Right cardiac atrium (tissue), 5 donors: ENCODE measurements around the gene CGB8. TPM values are rescaled to one million over a fixed set of nuclear protein-coding genes. Genes with fewer than 3 reads are reported as not detected.
"Not testable (repeated sequence)": the region's sequence is repeated elsewhere in the genome, so short reads cannot be mapped to it uniquely, and the experiment has no call there.

Experiments used
- ATAC-seq, 2 donors: fragments of 200-7000 bp; cut with Tn5 transposase; one replicate each; pipeline versions ENCODE4 v1.8.0 to v1.9.1; 2020; ENCODE audit warnings: moderate library complexity in 2 of 2, mild to moderate bottlenecking in 1 of 2
- DNase-seq, 3 donors: peaks; one replicate each; pipeline ENCODE4 v3.0.0-alpha.2; 2020
- H3K27ac ChIP-seq: one replicate; pipeline ENCODE4 v1.5.1; 2013; ENCODE audit warnings: mild to moderate bottlenecking, low read length, control low read depth, moderate library complexity
- H3K27me3 ChIP-seq: one replicate; pipeline ENCODE4 v1.6.1; 2013; ENCODE audit not compliant: control insufficient read depth, insufficient read depth
- H3K4me1 ChIP-seq: one replicate; pipeline ENCODE4 v1.6.1; 2013; ENCODE audit warnings: low read length; ENCODE audit not compliant: control insufficient read depth, insufficient read depth
- H3K4me3 ChIP-seq: one replicate; pipeline ENCODE4 v1.5.1; 2013; ENCODE audit warnings: low read length, control low read depth
- H3K9me3 ChIP-seq: one replicate; pipeline ENCODE4 v1.6.1; 2013; ENCODE audit warnings: low read length; ENCODE audit not compliant: control insufficient read depth
- WGBS: extraction: QIAGEN DNeasy Blood & Tissue Kit; methylation state at CpG from one replicate; pipeline ENCODE4 v1.1.7; 2013; 5-methylcytosine and 5-hydroxymethylcytosine counted together
- intact Hi-C, 4 donors: fragments of 100-400 bp; cut with DNase I; formaldehyde crosslinking; loops; one replicate each; pipeline versions ENCODE4 v1.11.0 to v1.14.0; 2022 to 2023
- polyA plus RNA-seq: library from polyadenylated mRNA; stranded (reverse); fragments of 200-250 nt; gene quantifications from one replicate; pipeline ENCODE4 v1.2.3, GENCODE V29; 2013
- total RNA-seq, 4 donors: library from RNA; stranded (reverse); fragmentation: NEBNext Ultra II Directional; extraction: Animal tissue kit (Norgen Biotek cat#: 25700); gene quantifications; one replicate each; pipeline ENCODE4 v1.2.1, GENCODE V29; 2021
- donor health status: healthy with polysubstance abuse.
- donor health status: DM: no; HTN: yes; CAD: no.
- donor health status: DM: no; HTN: no; CAD: no.
- donor health status: DM: no; HTN: yes; CAD: no; lungs with severe emphysema.
- donor health status: DM: yes; HTN: yes; CAD: no.

Gene CGB8
- total and polyA plus RNA-seq, 5 donors = not detected

- DNase-seq = peak in 1 of 3 donors; percentile 18
- ATAC-seq, H3K27ac ChIP-seq, H3K27me3 ChIP-seq, H3K9me3 ChIP-seq, H3K4me1 ChIP-seq, intact Hi-C loops, H3K4me3 ChIP-seq: not testable (repeated sequence)
- 66% methylated on average over 23 of the region's 23 CpGs for WGBS
These were observed 23.3 kb downstream of the CGB8 start for GRCh38 chr19:49025599-49025998.

GRCh38 chr19:49025088-49025487, 23.8 kb downstream of the CGB8 start:
- intact Hi-C loops, H3K27ac ChIP-seq, H3K4me1 ChIP-seq, H3K9me3 ChIP-seq, DNase-seq, H3K4me3 ChIP-seq, H3K27me3 ChIP-seq, ATAC-seq: not testable (repeated sequence)
- WGBS = 78% methylated on average over 4 of the region's 6 CpGs

DNA sequence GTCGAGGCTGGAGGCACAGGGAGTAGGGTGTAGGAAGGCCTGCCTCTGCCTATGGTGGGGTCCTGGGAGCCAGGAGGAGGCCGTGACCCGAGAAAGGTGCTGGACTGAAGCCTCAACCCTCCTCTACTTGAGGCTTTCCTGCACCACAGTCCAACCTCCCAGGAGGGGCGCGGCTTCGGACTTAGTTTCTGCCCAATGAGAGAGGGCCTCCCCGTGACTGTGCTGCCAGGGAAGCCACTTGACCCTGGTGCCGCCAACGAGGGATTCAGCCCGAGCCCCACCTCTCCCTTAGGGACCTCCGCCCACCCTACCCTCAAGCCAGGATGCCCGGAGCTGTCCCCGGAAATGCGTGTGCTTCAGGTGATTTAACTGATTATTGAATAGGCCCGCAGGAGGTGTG, 24.7 kb downstream of the CGB8 start, which contains the start of gene CGB3:
CGB3 (minus strand) TSS at position 101 of the 400 bp plus-strand sequence. CDS start 362 bp downstream, outside the sequence.
- not testable (repeated sequence) for H3K27ac ChIP-seq

DNA sequence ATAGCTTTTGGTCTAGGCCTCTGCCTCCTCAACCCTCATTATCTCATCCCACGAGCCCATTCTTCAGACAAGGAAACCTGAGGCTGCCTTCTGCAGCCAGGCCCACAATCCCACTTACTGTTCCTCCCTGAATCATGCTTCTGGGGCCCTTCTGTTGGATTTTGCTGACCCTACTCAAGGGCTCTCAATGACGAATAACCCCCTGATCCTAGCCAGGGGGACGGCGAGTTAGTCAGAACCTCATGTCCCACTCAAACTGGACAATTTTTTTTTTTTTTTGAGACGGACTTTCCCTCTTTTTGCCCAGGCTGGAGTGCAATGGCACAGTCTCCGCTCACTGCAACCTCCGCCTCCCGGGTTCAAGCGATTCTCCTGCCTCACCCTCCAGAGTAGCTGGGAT, 26.8 kb downstream of the CGB8 start:
- no peak overlapping the region for H3K27ac ChIP-seq
- ATAC-seq = no peak
- no peak overlapping the region for H3K4me3 ChIP-seq
- intact Hi-C loops = no loop called here
- DNase-seq = peak in 1 of 3 donors; percentile 7
- no peaks in the 10 kb centered on the region for H3K27me3 ChIP-seq
- H3K9me3 ChIP-seq = no peaks in the 10 kb centered on the region
- WGBS = 92% methylated on average over 9 of the region's 9 CpGs
- no peaks in the 10 kb centered on the region for H3K4me1 ChIP-seq

More for the DNA sequence above, 24.7 kb downstream of the CGB8 start, which contains the start of gene CGB3:
- H3K27me3 ChIP-seq, H3K4me1 ChIP-seq, H3K9me3 ChIP-seq, H3K4me3 ChIP-seq, ATAC-seq, intact Hi-C loops: not testable (repeated sequence)
- peak in 1 of 3 donors; percentile 7 for DNase-seq
- WGBS = 73% methylated on average over 13 of the region's 15 CpGs

GRCh38 chr19:49020931-49021895, 27.7 kb downstream of the CGB8 start:
- no peaks in the 10 kb centered on the region for H3K4me1 ChIP-seq
- H3K27me3 ChIP-seq = no peaks in the 10 kb centered on the region
- H3K27ac ChIP-seq = no peak overlapping the region
- peak in 1 of 3 donors; percentile 22 for DNase-seq
- no peak overlapping the region for H3K4me3 ChIP-seq
- WGBS = 41% methylated on average over 16 of the region's 16 CpGs
- no peaks in the 10 kb centered on the region for H3K9me3 ChIP-seq
- intact Hi-C loops = no loop called here
- no peak for ATAC-seq

GRCh38 chr19:49020342-49020741, 28.6 kb downstream of the CGB8 start:
- intact Hi-C loops = no loop called here
- peak in 1 of 3 donors; percentile 37 for DNase-seq

DNA sequence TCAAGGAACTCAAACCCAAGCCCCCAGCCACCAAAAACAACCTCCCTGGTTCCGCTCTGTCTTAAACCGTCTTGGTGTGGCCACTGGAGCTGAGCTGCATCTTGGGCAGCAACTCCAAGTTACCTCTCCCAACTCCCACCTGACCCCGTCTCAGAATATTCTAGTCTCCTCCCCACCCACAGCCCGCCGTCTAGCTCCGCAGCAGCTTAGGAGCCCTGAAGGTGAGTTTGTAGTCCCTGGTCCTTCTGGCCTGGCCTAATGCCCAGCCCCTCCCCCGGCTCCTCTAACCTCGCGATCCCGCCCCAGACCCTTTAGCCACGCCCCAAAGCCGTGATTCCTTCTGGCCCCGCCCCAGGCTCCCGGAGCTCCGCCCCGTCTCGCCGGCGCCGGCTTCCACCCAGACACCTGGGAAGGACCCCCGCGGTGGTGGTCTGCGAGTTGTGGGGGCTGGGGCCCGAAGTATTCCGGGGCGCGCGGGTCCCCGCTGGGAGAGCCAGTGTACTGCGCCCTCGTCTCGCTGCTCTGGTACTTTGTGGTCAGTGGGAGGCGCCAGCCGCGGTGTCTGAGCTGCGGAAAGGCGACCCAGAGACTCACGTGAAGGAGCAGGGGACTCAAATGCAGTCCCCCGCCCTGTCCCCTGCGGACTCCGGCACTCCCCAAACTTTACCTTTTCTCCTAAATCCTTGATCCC, 29.5 kb downstream of the CGB8 start:
- DNase-seq = peak; percentile 60 to 89 (median 88)
- WGBS = 15% methylated on average over 41 of the region's 41 CpGs
- H3K27ac ChIP-seq = no peak overlapping the region
- no peaks in the 10 kb centered on the region for H3K27me3 ChIP-seq
- intact Hi-C loops = no loop called here
- H3K4me1 ChIP-seq = no peaks in the 10 kb centered on the region
- H3K9me3 ChIP-seq = no peaks in the 10 kb centered on the region
- peak; percentile 71 to 75 for ATAC-seq
- H3K4me3 ChIP-seq = peak overlapping the region; percentile 35

More at GRCh38 chr19:49020342-49020741, 28.6 kb downstream of the CGB8 start:
- Histone ChIP-seq H3K27ac (no peak overlapping the region), H3K9me3 (no peaks in the 10 kb centered on the region), H3K4me3 (no peak overlapping the region), H3K27me3 (no peaks in the 10 kb centered on the region), H3K4me1 (no peaks in the 10 kb centered on the region)
- no peak for ATAC-seq
- WGBS = 70% methylated on average over 11 of the region's 11 CpGs

DNA sequence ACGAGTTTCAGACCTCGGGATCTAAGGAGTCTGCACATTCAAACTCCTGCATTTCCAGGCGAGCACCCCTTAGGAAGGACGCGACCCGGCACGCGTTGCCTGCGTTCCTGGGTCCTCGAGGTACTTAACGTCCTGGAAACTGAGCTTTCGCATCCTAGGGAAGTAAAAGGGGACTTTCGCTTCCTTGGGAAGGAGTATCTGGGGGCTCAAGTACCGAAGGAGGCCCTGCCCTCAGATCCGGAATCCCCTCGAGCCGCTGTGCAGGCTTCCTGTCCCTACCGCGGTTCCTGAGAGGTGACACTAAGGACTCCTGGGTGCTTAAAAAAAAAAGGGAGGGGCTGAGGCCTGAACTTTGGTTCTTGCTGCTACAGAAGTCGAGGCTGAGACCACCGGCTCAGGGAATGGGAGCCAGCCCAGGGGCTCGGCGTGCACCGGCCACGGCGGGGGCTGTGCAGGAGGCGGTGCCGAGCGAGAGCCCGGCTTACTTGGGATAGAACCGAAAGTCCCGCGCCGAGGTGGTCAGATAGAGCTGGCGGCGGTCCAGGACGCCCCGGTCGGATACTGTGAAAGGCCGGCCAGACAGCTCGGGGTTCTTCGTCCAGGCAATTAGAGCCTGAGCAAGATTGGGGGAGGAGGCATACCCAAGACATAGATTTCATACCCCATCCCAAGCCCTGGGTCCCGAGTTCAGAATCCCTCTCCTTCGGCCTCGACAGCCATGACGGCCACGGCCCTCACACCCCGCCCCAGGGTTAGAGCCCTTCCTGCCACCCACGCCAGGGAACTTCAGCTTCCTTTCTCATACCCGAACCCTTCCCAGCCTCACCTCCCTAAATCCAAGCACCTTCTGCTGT, 30.3 kb downstream of the CGB8 start:
- H3K27ac ChIP-seq, H3K4me1 ChIP-seq, H3K27me3 ChIP-seq, H3K9me3 ChIP-seq, intact Hi-C loops: not testable (repeated sequence)
- peak overlapping the region; percentile 53 for H3K4me3 ChIP-seq
- 4% methylated on average over 50 of the region's 50 CpGs for WGBS
- ATAC-seq (peak; percentile 6 to 32), DNase-seq (peak in 2 of 3 donors; percentile 71 to 79)

DNA sequence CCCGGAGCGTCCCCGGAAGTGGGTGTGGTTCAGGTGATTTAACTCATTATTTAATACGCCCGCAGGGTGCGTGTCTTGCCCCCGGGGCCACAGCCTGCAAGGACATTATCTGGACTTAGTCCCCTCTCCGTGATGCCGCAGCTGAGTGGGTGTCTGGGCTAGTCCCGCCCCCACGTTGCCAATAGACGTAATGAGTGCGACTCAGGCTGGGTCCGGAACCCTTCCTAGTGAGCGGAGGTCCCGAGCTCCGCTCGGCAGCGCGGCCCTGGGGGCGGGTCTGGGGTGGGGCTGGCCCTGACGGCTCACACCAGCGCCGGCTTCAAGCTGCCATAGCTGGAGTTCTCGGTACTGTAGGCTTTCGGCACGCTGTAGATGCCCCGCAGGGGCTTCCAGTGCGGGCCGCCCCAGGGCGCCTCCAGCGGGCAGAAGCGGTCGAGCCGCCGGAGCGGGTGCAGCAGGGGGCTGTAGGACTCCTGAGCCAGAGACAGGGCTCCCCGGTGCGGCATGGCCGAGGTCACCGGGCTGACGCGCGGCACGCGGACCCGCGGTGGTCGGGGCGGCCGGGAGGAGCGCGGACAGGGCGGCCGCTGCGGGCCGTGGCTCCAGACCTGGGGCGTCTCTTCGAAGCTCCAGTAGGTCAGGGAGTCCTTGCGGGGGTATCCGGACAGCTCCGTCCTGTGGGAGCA, 31.1 kb downstream of the CGB8 start:
- ATAC-seq = peak; percentile 66 to 72
- Histone ChIP-seq H3K27me3 (no peaks in the 10 kb centered on the region), H3K9me3 (no peaks in the 10 kb centered on the region), H3K27ac (no peak overlapping the region), H3K4me1 (no peaks in the 10 kb centered on the region), H3K4me3 (peak overlapping the region; percentile 53)
- WGBS = 1% methylated on average over 62 of the region's 62 CpGs
- intact Hi-C loops = no loop called here
- peak; percentile 62 to 80 (median 79) for DNase-seq

GRCh38 chr19:49017041-49017665, 31.8 kb downstream of the CGB8 start, which contains the start of gene LHB:
Gene LHB, minus strand, starts transcription at chr19:49017091. Its CDS starts 10 bp downstream, at chr19:49017081.
- H3K27ac ChIP-seq = no peak within 1 kb of the TSS
- DNase-seq = no peak
- intact Hi-C loops = no loop called here
- WGBS = 71% methylated on average over 17 of the region's 17 CpGs
- H3K27me3 ChIP-seq = no peaks in the 10 kb centered on the region
- no peaks in the 10 kb centered on the region for H3K9me3 ChIP-seq
- H3K4me3 ChIP-seq = peak within 1 kb of the TSS; percentile 53
- no peak for ATAC-seq
- no peaks in the 10 kb centered on the region for H3K4me1 ChIP-seq
